ENCODE data around the gene B4GALT5. TPM values are rescaled to one million over a fixed set of nuclear protein-coding genes. Genes with fewer than 3 reads are reported as not detected.

Gene B4GALT5
- total RNA-seq, 2 experiments from 2014 or later: 37.6 to 39.3 TPM

DNA sequence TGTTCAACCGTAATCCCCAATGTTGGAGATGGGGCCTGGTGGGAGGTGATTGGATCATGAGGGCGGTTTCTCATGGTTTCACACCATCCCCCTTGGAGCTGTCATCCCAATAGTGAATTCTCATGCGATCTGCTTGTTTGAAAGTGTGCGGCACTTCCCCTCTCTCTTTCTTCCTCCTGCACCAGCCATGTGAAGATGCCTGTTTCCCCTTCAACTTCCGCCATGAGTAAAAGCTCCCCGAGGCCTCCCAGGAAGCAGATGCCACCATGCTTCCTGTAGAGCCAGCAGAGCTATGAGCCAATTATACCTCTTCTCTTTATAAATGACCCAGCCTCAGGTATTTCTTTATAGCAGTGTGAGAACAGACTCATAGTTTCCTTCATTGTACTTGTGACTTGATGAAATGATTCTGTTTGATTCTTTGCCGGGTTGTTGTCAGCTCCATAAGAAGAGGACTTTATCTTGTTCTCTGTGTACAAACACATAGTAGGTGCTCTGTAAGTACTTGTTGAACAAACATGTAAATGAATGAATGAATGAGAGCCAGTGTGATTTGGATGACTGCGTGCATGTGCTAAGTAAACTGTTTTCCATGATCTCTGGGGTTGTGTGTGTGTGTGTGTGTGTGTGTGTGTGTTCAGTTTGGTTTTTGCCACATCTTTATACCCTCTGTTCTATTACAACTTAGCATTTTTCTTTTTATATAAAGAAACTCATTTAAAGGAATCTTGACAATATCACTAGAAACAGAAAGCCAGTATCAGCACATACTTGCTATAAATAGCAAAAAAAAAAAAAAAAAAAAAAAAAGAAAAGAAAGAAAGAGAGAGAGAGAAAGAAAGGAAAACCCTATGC lies 123.3 kb downstream of the B4GALT5 start:
- POLR2A ChIA-PET: interaction anchor here (1.0 kb wide), 1 partner anchor 49 kb away, joined by 3 read pairs; no protein-coding TSS in a partner anchor
- CTCF ChIA-PET: interaction anchor here (0.9 to 4.9 kb wide), 5 partner anchors 10 to 54 kb away, joined by 3 to 28 read pairs (median 4); no protein-coding TSS in a partner anchor

DNA sequence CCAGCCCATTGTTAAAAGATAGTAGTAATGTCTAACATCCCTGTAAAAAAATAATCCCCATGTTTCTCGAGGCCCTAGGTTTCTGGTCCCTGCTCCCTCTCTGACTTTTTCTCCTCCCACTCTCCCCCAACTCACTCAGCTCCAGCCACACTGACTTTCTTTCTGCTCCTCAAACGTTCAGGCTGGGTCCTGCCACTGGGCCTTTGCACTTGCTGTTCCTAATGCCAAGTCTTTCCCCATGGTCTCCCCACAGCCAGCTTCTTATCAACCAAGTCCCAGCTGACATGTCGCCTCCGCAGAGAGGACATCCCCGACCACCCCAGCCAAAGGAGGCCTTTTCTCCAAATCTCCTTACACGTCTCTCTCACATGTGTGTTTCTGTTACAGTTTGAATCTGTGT lies 123.9 kb downstream of the B4GALT5 start:
- ChIA-PET CTCF (interaction anchor here (0.9 to 4.9 kb wide), 6 partner anchors 10 to 53 kb away, joined by 3 to 28 read pairs (median 4); no protein-coding TSS in a partner anchor), POLR2A (interaction anchor here (1.0 kb wide), 1 partner anchor 48 kb away, joined by 3 read pairs; no protein-coding TSS in a partner anchor)

DNA sequence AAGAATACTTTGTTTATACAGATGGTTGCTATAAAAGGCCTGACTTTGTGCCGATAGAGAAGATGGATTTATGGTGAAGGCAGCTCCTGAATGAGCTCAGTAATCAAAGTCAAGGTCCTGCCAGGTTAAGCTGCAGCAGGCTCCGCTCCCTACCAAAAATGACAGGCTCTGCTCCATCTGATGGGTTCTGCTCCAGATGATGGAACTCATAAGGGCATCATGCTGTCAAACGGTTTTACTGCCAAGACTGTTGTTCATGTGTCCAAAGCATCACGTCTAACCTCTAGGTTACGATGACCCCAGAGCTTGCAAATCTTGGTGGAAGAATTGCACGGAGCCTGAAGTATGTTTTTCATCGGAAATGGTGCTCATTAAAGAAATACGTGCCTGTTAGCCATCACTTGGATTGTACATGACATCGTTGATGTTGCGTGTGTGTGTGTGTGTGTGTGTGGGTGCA lies 126.5 kb downstream of the B4GALT5 start:
- POLR2A ChIA-PET: interaction anchor here (0.7 to 1.5 kb wide), 2 partner anchors 9 to 284 kb away, joined by 4 to 5 read pairs; no protein-coding TSS in a partner anchor
- CTCF ChIA-PET: interaction anchor here (0.7 to 4.9 kb wide), 3 partner anchors 11 to 338 kb away, joined by 3 to 28 read pairs (median 3); no protein-coding TSS in a partner anchor

DNA sequence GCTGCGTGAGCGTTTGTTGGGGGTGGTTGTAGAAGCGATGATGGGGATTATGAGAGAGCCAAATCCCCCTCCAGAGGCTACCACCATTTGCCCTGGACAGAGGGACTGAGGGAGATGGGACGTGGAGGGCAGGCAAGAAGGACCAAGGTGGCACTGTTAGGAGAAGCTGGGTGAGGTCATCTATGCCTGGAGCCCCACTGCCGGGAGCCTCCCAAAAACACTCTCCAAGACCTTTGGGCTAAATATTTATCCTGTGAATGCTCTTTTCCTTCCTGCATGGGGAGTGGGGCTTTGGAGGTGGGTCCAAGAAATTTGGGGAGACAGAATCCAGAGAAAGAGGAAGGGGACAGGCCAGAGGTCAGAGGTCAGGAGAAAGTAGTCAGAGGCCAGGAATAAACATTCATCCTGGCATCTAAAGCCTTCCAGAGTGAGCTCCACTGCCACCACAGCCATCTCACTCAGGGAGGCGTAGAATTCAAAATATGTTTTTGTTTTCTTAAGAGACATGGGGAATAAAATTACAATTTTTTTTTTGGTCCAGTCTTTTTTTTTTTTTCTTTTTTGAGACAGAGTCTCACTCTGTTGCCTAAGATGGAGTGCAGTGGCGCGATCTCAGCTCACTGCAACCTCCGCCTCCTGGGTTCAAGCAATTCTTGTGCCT lies 128.0 kb downstream of the B4GALT5 start:
- ChIA-PET POLR2A (interaction anchor here (1.5 kb wide), 1 partner anchor 10 kb away, joined by 5 read pairs; no protein-coding TSS in a partner anchor), CTCF (interaction anchor here (0.6 to 0.7 kb wide), 2 partner anchors 11 to 170 kb away, joined by 3 read pairs; no protein-coding TSS in a partner anchor)

DNA sequence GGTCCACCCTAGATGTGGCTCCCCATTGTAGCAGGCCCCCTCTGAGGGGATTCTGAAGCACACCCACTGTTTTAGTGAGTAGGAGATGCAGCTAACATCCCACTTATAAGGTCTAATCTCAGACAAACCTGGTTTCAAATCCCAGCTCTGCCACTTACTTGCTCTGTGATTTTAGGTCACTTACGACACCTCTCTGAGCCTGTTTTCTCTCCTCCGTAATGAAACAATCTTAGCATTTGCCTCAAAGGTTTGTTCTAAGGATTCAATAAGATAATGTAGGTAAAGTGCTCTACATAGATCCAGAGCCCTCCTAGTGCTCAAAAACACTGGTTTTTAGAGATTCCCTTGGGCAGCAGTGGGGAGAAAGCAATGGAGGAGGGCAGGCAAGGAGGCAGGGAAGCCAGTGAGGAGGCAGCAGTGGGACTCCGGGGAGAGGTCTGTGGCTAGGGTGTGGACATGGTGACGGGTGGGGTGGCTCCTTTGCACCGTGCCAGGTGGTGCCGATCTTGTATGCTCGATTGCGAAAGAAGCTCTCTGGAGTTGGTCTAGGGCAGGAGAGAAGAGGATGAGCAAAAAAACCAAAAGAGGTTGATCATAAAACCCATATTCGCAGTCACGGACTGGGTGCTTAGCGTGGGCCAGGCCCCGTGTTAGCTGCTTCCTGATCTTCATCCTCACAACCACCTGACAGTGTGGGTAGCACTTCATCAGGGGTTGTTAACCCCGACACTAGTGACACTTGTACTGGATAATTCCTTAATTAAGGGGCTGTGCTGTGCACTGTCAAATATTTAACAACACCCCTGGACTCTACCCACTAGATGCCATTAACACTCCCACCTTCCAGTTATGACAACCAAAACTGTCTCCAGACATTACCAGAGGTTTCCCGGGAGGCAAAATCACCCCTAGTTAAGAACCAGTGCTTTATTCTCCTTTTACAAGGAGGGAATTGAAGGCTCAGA lies 129.0 kb downstream of the B4GALT5 start:
- ChIA-PET CTCF (interaction anchor here (2.1 kb wide), 1 partner anchor 24 kb away, joined by 5 read pairs; no protein-coding TSS in a partner anchor), POLR2A (no interaction called here)

DNA sequence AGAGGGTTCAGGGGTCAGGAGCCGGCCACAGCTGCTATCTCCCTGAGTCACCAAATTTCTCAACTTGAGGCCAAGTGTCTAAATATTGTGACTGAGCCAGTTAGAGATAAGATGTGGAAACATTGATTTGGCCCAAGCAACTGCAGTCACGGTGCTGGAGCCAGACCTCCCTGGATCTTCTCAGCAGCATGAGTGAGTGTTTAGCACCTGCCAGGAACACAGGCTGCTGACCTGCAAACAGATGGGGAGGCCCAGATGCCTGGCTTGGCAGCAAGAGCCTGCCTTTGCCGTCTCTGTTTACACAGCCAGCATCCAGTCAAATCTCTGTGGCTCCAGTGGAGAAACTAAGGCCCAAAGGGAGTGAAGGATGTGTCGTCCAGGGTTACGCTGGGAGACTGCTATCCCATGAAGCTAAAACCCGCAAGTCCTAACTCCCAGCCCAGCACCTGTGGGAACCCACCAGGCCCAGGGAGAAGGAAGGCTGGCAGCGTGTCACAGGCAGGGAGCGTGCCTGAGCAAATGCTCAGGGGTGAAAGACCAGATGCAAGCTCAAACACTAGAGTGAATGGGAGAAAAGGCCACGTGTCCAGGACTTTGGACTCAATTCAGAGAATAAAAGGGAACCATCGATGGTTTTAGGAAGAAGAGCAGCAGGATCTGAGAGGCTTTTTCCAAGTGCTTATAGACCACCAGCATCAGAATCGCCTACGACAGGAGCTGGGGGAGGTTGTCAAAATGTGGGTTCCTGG lies 129.8 kb downstream of the B4GALT5 start:
- ChIA-PET CTCF (interaction anchor here (1.4 to 2.1 kb wide), 2 partner anchors 13 to 25 kb away, joined by 3 to 5 read pairs; no protein-coding TSS in a partner anchor), POLR2A (interaction anchor here (0.6 kb wide), 1 partner anchor 41 kb away, joined by 3 read pairs; no protein-coding TSS in a partner anchor)

DNA sequence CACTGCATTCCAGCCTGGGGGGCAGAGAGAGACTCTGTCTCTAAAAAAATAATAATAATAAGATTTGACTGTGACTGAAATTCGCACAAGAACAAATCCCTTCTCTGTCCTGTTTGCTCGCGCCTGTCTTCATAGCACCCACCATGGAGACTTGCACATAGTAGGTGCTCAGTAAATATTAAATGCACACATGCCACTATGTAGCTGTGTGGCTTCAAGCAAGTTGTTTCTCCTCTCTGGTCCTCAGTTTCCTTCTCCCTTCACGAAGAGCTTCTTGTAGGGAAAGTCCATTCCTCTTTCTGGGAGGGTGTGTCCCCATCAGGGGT lies 130.4 kb downstream of the B4GALT5 start:
- POLR2A ChIA-PET: no interaction called here
- CTCF ChIA-PET: interaction anchor here (1.4 to 2.1 kb wide), 2 partner anchors 13 to 25 kb away, joined by 3 to 5 read pairs; no protein-coding TSS in a partner anchor

Other genes starting within 250 kb of the B4GALT5 start
- gene KCNB1, start 231.2 kb downstream of the B4GALT5 start, total RNA-seq: not detected
- 1 to 10 TPM; 7.9 to 8.2 TPM for gene PTGIS, start 145.7 kb downstream of the B4GALT5 start, total RNA-seq
- gene SLC9A8, start 99.0 kb upstream of the B4GALT5 start, total RNA-seq: 1 to 10 TPM; 8.6 to 10.0 TPM
- gene SPATA2, start 201.7 kb upstream of the B4GALT5 start, total RNA-seq: 10 to 100 TPM; 13.6 to 14.0 TPM
- 10 to 100 TPM; 59.4 to 63.8 TPM for gene RNF114, start 222.5 kb upstream of the B4GALT5 start, total RNA-seq

Measured in activated CD8-positive, alpha-beta memory T cell treated with anti-CD3 and anti-CD28 coated beads for 36 hours (primary cell).